HG03432 (cell line): ENCODE data around the gene SPN.
"Not testable (repeated sequence)": the region's sequence is repeated elsewhere in the genome, so short reads cannot be mapped to it uniquely, and the experiment has no call there.

Experiments used
- ATAC-seq: cut with Tn5 transposase; IDR thresholded peaks from one replicate; pipeline ENCODE4 v1.9.1; 2021; ENCODE audit warnings: mild to moderate bottlenecking, moderate library complexity; ENCODE audit not compliant: unreplicated experiment

SPN gene

DNA sequence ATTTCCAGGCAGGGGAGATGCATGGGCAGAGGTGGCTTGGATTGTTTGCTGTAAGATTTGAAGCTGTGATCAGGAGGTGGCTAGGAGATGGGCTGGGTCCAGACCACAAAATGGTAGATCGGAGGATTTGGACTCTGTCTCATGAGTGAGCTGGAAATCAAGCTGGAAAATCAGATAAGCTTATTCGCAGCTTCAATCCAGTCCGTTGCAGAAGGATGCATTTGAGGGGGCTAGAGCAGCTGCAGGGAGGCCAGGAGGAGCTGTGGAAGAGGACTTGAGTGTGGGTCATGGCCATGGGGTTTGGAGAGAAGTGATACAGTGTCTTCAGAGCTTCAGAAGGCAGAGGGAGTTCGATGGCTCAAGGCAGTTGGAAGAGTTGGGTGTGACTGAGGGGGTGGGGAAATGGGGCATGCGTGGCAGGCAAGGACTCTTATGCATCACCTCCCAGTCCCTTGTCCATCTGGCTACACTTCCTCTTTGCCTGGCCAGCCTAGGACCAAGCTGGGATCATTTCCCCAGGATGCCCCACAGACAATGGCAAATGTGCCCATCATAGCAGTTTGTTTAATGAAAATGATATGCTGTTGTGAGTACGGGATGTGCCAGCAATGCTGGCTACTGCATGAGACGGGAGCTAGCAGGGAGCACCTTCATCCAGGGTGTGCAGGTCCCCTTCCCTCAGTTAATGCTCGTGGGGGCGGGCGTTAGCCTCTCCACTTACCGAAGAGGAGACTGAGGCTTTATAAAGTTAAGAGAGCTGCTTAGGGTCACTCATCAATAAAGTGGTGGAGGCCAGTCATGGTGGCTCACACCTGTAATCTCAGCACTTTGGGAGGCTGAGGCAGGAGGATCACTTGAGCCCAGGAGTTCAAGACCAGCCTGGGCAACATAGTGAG is 36.5 kb downstream of the SPN start:
- no peak for ATAC-seq

DNA sequence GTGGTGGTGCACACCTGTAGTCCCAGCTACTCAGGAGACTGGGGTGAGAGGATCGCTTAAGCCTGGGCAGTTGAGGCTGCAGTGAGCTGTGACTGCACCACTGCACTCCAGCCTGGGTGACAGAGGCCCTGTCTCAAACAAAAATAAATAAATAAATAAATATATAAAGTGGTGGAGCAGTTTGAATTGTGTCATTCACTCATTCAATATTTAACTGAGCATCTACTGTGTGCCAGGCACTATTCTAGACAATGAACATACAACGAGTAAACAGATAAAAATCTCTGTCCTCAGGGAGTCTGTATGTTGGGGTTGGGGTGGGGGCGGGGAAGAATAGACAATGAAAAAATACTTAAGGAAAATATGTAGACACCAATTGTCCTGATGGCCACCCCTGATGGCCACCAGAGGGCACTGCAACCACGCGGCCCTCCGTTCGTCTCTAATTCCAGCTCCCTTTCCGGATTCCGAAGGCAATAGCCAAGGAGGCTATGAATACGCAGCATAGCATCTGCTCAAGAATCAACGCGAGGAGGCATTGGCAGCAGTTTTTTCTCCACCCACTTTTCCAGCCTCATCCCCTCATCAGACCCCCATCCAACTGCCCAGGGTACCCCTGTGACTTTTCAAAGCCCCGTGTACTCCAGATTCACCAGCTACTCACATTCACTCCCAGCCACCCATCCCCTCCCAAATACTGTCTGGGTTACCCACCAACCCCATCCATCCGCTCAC is 37.4 kb downstream of the SPN start:
- ATAC-seq, result no peak

DNA sequence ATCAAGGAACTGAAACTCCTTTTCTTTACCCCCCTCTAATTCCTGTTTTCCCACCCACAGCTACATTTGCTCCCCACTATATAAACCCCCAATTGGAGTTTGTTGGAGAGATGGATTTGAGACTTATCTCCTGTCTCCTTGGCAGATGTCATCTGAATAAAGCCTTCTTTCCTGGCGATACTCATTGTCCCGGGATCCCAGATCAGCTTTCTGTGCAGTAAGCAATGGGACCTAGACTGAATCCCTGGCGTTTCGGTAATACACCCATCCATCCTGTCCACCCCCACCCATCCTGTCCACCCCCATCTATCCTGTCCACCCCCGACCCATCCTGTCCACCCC is 38.1 kb downstream of the SPN start:
- no peak for ATAC-seq

DNA sequence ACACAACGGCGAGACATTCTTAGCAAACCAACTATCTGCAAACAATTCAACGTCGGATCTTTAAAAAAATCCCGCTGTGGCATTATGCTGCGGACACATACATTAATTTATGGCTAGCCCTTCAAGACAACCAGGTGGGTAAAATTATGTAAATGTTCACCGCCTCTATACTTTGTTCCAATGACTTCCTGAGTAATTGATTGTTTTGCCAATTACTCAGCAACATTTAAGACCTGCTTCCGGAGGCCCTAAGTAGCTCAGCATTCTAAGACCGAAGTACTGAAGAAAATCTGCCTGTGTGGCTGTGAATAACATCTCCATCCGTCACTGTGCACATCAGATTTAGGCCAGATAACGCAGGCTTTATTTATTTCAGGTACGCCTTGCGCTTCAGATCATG is 39.2 kb downstream of the SPN start:
- ATAC-seq, result peak; percentile 42

DNA sequence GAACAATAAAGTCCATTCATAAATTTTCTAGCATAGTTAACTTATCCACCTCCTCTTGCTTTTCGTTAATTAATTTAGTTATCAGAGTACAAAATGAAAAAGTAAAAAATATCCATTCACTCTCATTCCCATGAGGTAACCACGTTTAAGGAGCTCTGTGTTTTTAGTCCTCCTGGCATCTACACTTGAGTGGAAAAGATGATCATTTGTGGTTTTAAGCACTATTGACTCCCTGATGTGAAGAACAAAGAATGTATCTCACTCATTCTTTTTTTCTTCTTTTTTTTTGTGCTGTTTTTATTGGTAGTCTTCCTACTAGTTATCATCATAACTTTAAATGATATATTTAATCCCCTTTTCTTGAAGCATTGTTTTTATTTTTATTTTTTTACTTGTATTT is 42.0 kb downstream of the SPN start:
- no peak for ATAC-seq

DNA sequence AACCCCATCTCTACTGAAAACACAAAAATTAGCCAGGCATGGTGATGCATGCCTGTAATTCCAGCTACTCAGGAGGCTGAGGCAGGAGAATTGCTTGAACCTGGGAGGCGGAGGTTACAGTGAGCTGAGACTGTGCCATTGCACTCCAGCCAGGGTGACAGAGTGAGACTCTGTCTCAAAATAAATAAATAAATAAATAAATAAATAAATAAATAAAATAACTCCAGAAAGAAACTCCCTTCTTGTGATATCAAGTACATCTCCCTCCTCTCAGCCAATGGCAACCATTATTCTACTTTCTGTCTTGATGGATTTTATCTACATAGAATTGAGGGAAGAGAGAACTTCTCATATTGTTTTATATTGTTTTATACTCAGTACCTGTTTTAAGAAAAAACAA is 44.1 kb downstream of the SPN start:
- ATAC-seq, result not testable (repeated sequence)

DNA sequence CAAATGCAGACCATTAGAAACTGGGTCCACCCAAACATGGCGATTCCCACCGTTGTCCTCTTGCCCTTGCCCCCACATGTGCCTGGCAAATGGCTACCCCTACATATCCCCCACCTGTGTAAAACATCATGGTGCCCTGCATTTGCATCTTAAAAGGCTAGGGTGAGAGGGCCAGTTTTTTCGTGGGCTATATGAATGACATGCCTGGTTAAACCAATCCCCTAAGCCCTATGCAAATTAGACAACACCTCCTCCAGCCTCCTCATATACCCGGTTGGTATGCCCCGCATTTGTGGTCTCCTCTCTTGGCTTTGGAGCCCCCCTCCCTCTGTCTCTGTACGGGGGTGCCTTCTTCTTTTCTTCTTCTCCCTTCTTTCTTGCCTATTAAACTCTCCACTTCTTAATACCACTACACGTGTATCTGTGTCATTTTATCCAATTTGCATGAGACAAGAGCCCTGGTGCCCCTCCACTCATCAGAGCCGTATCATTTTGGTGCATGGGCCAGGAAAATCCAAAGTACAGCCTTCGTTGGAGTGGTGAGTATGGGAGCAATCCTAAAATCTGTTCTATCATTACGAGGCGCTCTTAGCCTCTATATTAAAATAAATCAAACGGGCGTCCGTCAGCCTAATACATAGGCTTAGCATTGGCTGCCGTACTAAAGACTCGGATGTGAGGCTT is 46.0 kb downstream of the SPN start:
- ATAC-seq, result no peak

DNA sequence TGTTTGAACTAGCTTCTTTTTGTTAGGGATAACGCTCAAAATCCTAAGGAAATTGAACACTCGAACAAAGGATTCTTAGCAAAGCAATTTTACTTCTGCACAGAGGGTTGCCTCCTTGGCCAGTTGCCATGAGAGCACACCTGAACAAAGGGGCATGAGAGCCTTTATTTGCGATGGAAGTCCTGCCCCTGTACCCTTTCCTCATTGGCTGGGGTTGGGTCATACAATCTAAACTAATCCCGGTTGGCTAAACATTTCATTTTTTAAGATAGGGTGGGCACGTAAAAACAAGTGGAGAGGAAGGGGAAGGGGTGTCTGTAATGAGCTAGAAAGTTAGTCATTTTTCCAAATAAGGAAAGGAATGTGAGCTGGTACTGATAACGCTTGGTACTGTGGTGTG is 46.6 kb downstream of the SPN start:
- ATAC-seq, result not testable (repeated sequence)

DNA sequence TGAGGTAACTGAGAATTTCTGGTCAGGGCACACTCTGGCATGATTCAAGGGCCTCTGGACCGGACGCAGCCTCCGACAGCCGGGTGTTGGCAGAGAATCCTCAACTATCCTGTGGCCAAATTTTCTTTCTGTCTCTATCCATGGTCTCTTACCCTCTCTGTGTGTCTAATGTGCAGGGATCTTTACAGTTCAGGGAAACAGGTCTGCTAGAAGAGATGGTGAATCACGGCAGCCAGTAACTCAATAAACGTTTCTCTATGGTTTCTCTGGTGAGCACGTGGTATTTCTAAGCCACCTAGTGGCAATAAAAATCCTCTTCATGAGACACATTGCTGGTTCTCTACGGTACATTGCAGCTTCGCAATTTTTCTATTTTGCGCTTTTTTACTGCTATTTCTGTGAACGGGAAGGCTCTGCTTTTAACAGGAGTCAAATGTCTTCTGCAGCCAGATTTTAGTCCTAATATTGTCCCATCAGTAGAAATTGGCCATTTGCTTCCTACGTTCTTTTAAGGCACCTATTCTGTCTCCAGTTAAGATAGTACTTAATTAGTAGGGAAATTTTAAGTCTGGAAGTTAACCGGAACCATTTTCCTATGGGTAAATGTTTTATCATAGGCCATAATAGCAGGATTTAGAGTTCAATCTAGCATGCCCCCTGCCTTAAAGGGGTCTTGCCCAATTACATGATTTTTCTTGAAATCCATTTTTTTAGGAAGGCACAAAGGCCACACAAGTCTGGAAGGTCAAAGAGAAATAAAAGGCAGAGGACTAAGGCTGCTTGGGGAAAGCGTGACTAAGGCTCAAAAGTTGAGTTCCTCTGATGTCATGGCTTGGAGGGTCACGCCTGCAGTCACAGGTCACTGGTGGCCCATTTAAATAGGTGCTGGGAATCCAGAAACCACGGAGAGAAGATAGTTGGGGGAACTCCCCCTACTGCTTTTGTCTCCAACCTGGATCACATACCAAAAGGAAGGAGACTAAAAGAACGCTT is 47.5 kb downstream of the SPN start:
- ATAC-seq, result no peak

DNA sequence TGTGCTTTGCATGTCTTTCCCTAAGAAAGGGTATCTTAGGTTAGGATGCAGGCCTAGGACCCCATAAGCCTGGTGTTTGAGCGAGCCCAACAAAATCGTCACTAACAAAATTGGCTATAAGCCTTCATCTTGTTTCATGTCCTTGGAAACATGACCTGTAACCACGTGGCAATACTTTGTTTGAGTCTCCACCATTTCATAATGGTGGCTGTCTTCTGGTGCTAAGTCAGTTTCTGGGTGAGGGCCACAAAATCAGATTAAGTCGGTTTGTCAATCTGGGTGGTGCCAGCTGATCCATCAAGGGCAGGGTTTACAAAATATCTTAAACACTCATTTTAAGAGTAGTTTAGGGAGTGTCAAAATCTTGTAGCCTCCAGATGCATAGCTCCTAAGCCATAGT is 49.8 kb downstream of the SPN start:
- ATAC-seq, result no peak

DNA sequence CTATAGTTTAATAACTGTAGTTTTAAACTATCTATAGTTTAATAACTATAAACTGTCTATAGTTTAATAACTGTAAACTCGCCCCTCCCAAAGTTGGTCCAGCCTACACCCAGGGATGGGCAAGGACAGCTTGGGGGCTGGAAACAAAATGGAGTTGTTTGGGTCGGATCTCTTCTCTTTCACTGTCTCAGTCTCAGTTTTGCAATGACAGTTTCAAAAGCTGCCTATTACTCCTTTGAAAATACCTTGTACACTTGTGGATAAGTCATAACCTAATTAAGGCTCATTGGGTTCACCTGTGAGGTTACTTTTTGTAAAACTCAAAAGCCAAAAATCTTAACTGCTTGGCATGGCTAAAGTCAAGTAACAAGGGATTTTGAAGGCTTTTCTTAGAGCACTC is 51.3 kb downstream of the SPN start:
- no peak for ATAC-seq

DNA sequence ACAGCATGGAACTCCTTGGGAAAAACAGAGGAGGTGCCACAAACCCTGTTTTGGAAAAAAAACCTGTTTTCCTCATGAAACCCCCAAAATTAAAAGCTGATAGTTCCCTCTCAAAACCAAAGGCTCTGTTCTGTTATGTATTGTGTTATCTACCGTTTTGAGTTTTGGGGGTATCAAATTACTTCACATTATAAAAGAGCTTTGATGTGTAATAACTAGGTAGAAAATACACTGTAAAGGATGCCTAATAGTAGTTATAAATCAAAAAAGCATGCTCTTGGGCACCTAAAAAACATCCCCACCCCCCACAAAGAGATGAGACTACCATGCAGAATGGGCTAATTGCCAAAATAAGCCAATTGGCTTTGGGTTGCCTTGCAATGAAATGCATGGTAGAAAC is 51.9 kb downstream of the SPN start:
- no peak for ATAC-seq

DNA sequence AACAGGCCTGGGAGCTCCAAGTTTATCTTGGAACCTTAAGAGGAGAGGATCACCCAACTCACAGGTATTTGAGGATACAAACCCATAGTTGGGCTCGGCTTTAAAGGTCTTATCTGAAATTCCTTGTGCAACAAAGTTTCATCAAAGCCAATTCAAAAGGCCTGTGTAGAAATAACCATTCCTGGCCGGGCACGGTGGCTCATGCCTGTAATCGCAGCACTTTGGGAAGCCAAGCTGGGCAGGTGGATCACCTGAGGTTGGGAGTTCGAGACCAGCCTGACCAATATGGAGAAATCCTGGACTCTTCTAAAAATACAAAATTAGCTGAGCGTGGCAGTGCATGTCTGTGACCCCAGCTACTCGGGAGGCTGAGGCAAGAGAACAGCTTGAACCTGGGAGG is 54.1 kb downstream of the SPN start:
- no peak for ATAC-seq

DNA sequence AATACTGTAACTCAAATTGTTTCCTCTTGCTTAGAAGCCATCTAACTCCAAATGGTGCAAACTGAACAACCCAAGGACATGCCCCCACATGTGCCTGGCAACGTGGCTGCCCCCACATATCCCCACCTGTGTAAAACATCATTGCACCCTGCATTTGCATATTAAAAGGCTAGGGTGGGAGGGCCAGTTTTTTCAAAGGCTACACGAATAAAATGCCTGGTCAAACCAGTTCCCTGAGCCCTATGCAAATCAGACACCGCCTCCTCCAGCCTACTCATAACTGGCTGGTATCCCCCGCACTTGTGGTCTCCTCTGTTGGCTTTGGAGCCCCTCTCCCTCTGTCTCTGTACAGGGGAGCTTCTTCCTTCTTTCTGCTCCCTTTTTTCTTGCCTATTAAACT is 56.0 kb downstream of the SPN start:
- no peak for ATAC-seq
